GM12874 (cell line): ENCODE data around the gene HSPB2.

ENCODE experiments used
- CTCF ChIP-seq: IDR thresholded peaks from 2 replicates; pipeline ENCODE4 v1.5.1; 2011; ENCODE audit warnings: low read depth, mild to moderate bottlenecking, control low read depth, low read length, moderate library complexity; ENCODE audit not compliant: insufficient read depth

Gene HSPB2

GRCh38 chr11:111909378-111909777 is 3.2 kb upstream of the HSPB2 start:
- no peak for TF ChIP-seq CTCF

- no peak for TF ChIP-seq CTCF
Observed at GRCh38 chr11:111910676-111911562, 1.6 kb upstream of the HSPB2 start.

GRCh38 chr11:111911563-111912401 is 752 bp upstream of the HSPB2 start, which contains the start of gene CRYAB:
Gene CRYAB, minus strand, starts transcription at chr11:111911770. Its CDS starts 46 bp downstream, at chr11:111911724.
- no peak for TF ChIP-seq CTCF

GRCh38 chr11:111913031-111913861 is 712 bp downstream of the HSPB2 start:
- TF ChIP-seq CTCF: no peak

GRCh38 chr11:111913997-111914396 is 1.5 kb downstream of the HSPB2 start:
- TF ChIP-seq CTCF: no peak

GRCh38 chr11:111916768-111917167 is 4.2 kb downstream of the HSPB2 start:
- no peak for TF ChIP-seq CTCF
